Colonic mucosa (tissue), 4 donors: Measurements from ENCODE around the gene TEKT1. TPM values are rescaled to one million over a fixed set of nuclear protein-coding genes. Genes with fewer than 3 reads are reported as not detected.
"Not testable (repeated sequence)": the region's sequence is repeated elsewhere in the genome, so short reads cannot be mapped to it uniquely, and the experiment has no call there.

Source experiments
- DNase-seq: peaks from one replicate; pipeline ENCODE4 v3.0.0-alpha.2; 2020
- H3K27ac ChIP-seq: fragments of 200-600 bp; one replicate; pipeline ENCODE4 v1.8.0; 2021
- H3K27me3 ChIP-seq: fragments of 200-600 bp; one replicate; pipeline ENCODE4 v1.8.0; 2021
- H3K36me3 ChIP-seq: fragments of 200-600 bp; one replicate; pipeline ENCODE4 v1.8.0; 2021
- H3K4me1 ChIP-seq: fragments of 200-600 bp; one replicate; pipeline ENCODE4 v1.8.0; 2021; ENCODE audit warnings: mild to moderate bottlenecking
- H3K4me3 ChIP-seq: fragments of 200-600 bp; one replicate; pipeline ENCODE4 v1.8.0; 2021
- H3K9ac ChIP-seq, 2 donors: one replicate each; pipeline ENCODE4 v1.7.0; 2013; ENCODE audit warnings: control low read depth in 2 of 2, low read depth in 2 of 2, low read length in 2 of 2
- H3K9me3 ChIP-seq: fragments of 200-600 bp; one replicate; pipeline ENCODE4 v1.8.0; 2021
- CTCF ChIP-seq: fragments of 200-600 bp; IDR thresholded peaks from one replicate; pipeline ENCODE4 v1.8.0; 2022; ENCODE audit warnings: antibody characterized with exemption, mild to moderate bottlenecking
- intact Hi-C: fragments of 100-400 bp; cut with DNase I; formaldehyde crosslinking; loops from one replicate; pipeline ENCODE4 v1.14.1; 2022
- total RNA-seq, 2 donors: library from RNA; stranded (reverse); fragmentation: NEBNext Ultra II Directional in 1 of 2; extraction: Animal tissue kit (Norgen Biotek cat#: 25700) in 1 of 2; gene quantifications; one replicate each; pipeline ENCODE4 v1.2.1, GENCODE V29; 2021
- donor health status: healthy.
- donor health status: DM: no; HTN: no; CAD: no.
- donor health status: DM: no; HTN: no; CAD: no.

Gene TEKT1
- total RNA-seq, 2 donors from 2014 or later, result not detected

- intact Hi-C loops, result no loop called here
- no peak for TF ChIP-seq CTCF
- no peaks in the 10 kb centered on the region for H3K27me3 ChIP-seq
- DNase-seq, result no peak
- no peaks in the 10 kb centered on the region for H3K9me3 ChIP-seq
- no peak overlapping the region for H3K27ac ChIP-seq
- H3K36me3 ChIP-seq, result no peaks in the 10 kb centered on the region
- H3K4me1 ChIP-seq, result no peaks in the 10 kb centered on the region
- H3K4me3 ChIP-seq, result no peak overlapping the region
- H3K9ac ChIP-seq, result no peak overlapping the region
These were observed 8.5 kb downstream of the TEKT1 start for GRCh38 chr17:6823011-6823442.

- H3K36me3 ChIP-seq, result no peaks in the 10 kb centered on the region
- H3K4me3 ChIP-seq, result no peak overlapping the region
- no peaks in the 10 kb centered on the region for H3K9me3 ChIP-seq
- H3K27ac ChIP-seq, result no peak overlapping the region
- DNase-seq, result no peak
- no peaks in the 10 kb centered on the region for H3K4me1 ChIP-seq
- TF ChIP-seq CTCF, result no peak
- H3K9ac ChIP-seq, result no peak overlapping the region
- H3K27me3 ChIP-seq, result no peaks in the 10 kb centered on the region
- intact Hi-C loops, result no loop called here
These were observed 12.6 kb downstream of the TEKT1 start for GRCh38 chr17:6818938-6819337.

- H3K4me3 ChIP-seq, H3K9ac ChIP-seq, DNase-seq, H3K27ac ChIP-seq, H3K4me1 ChIP-seq, H3K36me3 ChIP-seq, intact Hi-C loops, H3K27me3 ChIP-seq, H3K9me3 ChIP-seq: not testable (repeated sequence)
These were observed 15.2 kb downstream of the TEKT1 start for GRCh38 chr17:6816368-6816767.

- Histone ChIP-seq H3K36me3 (no peaks in the 10 kb centered on the region), H3K27ac (no peak overlapping the region)
These were observed 15.8 kb downstream of the TEKT1 start for GRCh38 chr17:6815775-6816174.

GRCh38 chr17:6812295-6812694 lies 19.2 kb downstream of the TEKT1 start:
- no peaks in the 10 kb centered on the region for H3K4me1 ChIP-seq
- no peak for TF ChIP-seq CTCF
- H3K4me3 ChIP-seq, result no peak overlapping the region

More at GRCh38 chr17:6815775-6816174, 15.8 kb downstream of the TEKT1 start:
- no peak for DNase-seq
- Histone ChIP-seq H3K9me3 (no peaks in the 10 kb centered on the region), H3K9ac (no peak overlapping the region), H3K4me1 (no peaks in the 10 kb centered on the region), H3K4me3 (no peak overlapping the region), H3K27me3 (no peaks in the 10 kb centered on the region)
- no peak for TF ChIP-seq CTCF
- intact Hi-C loops, result no loop called here

GRCh38 chr17:6811510-6811909 lies 20.0 kb downstream of the TEKT1 start:
- H3K27me3 ChIP-seq, result no peaks in the 10 kb centered on the region
- no peaks in the 10 kb centered on the region for H3K9me3 ChIP-seq
- no peak for TF ChIP-seq CTCF
- no peak overlapping the region for H3K9ac ChIP-seq
- no peaks in the 10 kb centered on the region for H3K36me3 ChIP-seq
- no peaks in the 10 kb centered on the region for H3K4me1 ChIP-seq
- H3K27ac ChIP-seq, result no peak overlapping the region
- no peak for DNase-seq
- H3K4me3 ChIP-seq, result no peak overlapping the region
- intact Hi-C loops, result no loop called here

More at GRCh38 chr17:6812295-6812694, 19.2 kb downstream of the TEKT1 start:
- H3K9me3 ChIP-seq, result no peaks in the 10 kb centered on the region
- no peaks in the 10 kb centered on the region for H3K27me3 ChIP-seq
- intact Hi-C loops, result no loop called here
- H3K9ac ChIP-seq, result no peak overlapping the region
- H3K36me3 ChIP-seq, result no peaks in the 10 kb centered on the region
- no peak overlapping the region for H3K27ac ChIP-seq
- no peak for DNase-seq
